NT2/D1 (cell line): Measurements from ENCODE around the gene FBXO30.

Experiments
- YY1 ChIP-seq: IDR thresholded peaks from 2 replicates; pipeline ENCODE4 v1.6.1; 2011; ENCODE audit not compliant: insufficient read length, insufficient read depth
- ZNF274 ChIP-seq: IDR thresholded peaks from 2 replicates; pipeline ENCODE4 v1.6.1; 2011; ENCODE audit warnings: mild to moderate bottlenecking, low read depth, low read length

- no peak for TF ChIP-seq YY1
- TF ChIP-seq ZNF274, result no peak
Observed at GRCh38 chr6:145863366-145863765, 48.8 kb upstream of the FBXO30 start.
